MCF 10A (cell line): Measurements from ENCODE around the gene CTRL. TPM values are rescaled to one million over a fixed set of nuclear protein-coding genes. Genes with fewer than 3 reads are reported as not detected.

Experiments
- Bru-seq: library from RNA; stranded (reverse); fragments of 400-500 nt; gene quantifications from one replicate; lab custom pipeline; 2021; lab: Mats Ljungman, UMichigan
- BruChase-seq, 2 experiments: library from RNA; stranded (reverse); fragments of 400-500 nt; gene quantifications; one replicate each; lab custom pipeline; 2021; lab: Mats Ljungman, UMichigan
- BruUV-seq: library from RNA; stranded (reverse); fragments of 400-500 nt; replicated peaks from 2 replicates; lab custom pipeline; 2021; lab: Mats Ljungman, UMichigan
- CTCF ChIA-PET: fragments of 300-600 bp; sonication (Branson Sonifier 250); formaldehyde crosslinking; extraction: SDS; loops from one replicate; lab custom pipeline; 2021; ENCODE audit warnings: antibody characterized with exemption, inconsistent platforms; lab: Yijun Ruan, JAX
- POLR2A ChIA-PET: fragments of 300-600, 350-650 bp; sonication (Branson Sonifier 250); formaldehyde crosslinking; extraction: SDS; loops from one replicate; lab custom pipeline; 2020; ENCODE audit warnings: antibody characterized with exemption, inconsistent platforms; lab: Yijun Ruan, JAX
- DNase-seq: peaks from one replicate; pipeline ENCODE4 v3.0.0-alpha.2; 2018; ENCODE audit not compliant: unreplicated experiment
- H3K27ac Mint-ChIP-seq: one replicate; pipeline ENCODE4 v1.8.0; 2022; ENCODE audit warnings: mild to moderate bottlenecking, low read depth, mixed read lengths; ENCODE audit not compliant: unreplicated experiment
- H3K27me3 Mint-ChIP-seq: one replicate; pipeline ENCODE4 v1.8.0; 2022; ENCODE audit warnings: mixed read lengths; ENCODE audit not compliant: insufficient read depth, unreplicated experiment
- H3K36me3 Mint-ChIP-seq: one replicate; pipeline ENCODE4 v1.8.0; 2022; ENCODE audit warnings: mild to moderate bottlenecking, moderate library complexity, mixed read lengths; ENCODE audit not compliant: insufficient read depth, unreplicated experiment
- H3K4me1 Mint-ChIP-seq: one replicate; pipeline ENCODE4 v1.8.0; 2022; ENCODE audit warnings: mixed read lengths; ENCODE audit not compliant: insufficient read depth, unreplicated experiment
- H3K4me3 Mint-ChIP-seq: one replicate; pipeline ENCODE4 v1.8.0; 2022; ENCODE audit warnings: mild to moderate bottlenecking, moderate library complexity, mixed read lengths; ENCODE audit not compliant: unreplicated experiment
- H3K9me3 Mint-ChIP-seq: one replicate; pipeline ENCODE4 v1.8.0; 2022; ENCODE audit warnings: mixed read lengths; ENCODE audit not compliant: unreplicated experiment
- intact Hi-C: fragments of 100-400 bp; cut with micrococcal nuclease; formaldehyde crosslinking; loops from 2 replicates; pipeline ENCODE4 v1.14.1; 2022
- long read RNA-seq: library from polyadenylated mRNA; stranded (forward); transcript quantifications from one replicate; pipeline ENCODE4 v2.0.0, GENCODE V29; 2022
- total RNA-seq: library from RNA; stranded (reverse); gene quantifications from 2 replicates; pipeline ENCODE4 v1.2.3, GENCODE V29; 2022
- TF ChIP-seq, protein P1 (sequence below): fragments of 200-600 bp; IDR thresholded peaks from one replicate; pipeline ENCODE4 v1.8.0; 2022; ENCODE audit warnings: antibody characterized with exemption, mild to moderate bottlenecking; ENCODE audit not compliant: unreplicated experiment

Gene CTRL
- 0.52 and 1.6 TPM in 2 replicates for total RNA-seq
- Bru-seq, nascent RNA = percentile 36 among the genes with signal in this experiment
- percentile 56 among the genes with signal in this experiment for BruChase-seq, experiment 1, labeled RNA remaining after a 6-hour chase
- percentile 43 among the genes with signal in this experiment for BruChase-seq, experiment 2, labeled RNA remaining after a 2-hour chase
- long read RNA-seq, partial matches to known transcripts = 0 of 1 reads
- long read RNA-seq, other reads (novel, unspliced or antisense) = 1 of 1 reads

DNA sequence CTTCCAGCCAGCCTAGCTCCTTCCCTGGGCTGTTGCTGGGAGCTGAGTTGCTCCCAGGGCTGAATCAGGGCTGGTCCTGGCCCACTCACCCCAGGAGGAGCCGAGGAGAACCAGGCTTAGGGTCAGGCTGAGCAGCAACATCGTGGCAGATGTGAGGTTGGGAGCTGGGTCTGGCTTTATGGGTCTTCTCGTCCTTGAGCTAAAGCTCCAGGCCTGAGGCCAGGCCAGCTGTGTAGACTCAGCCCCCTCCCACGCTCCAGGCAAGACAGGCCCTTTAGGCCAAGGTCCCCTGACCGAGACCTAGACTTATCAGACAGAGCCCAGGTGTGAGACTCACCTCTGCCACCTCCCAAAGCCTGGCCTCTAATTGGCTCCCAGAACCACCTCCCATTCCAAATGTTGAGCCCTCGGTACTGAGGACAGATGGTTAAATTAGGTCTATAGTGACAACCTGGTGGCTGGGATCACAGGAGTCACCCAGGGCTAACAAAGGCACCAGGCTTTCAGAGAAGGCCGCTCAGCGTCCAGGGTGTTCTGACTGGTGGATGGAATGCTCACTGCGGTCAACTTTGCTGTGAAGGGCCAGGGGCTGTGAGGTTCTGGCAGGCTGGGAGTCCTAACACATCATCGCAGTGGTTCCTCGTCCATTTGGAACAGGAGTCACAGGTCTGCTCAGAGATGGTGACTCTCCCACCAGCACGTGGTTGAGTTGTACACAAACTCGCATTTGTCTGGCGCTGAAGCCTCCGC lies at the start of gene CTRL:
Gene CTRL, minus strand, starts transcription at position 151 of the 750 bp plus-strand sequence. Its CDS starts 10 bp downstream, at position 141.
- ChIA-PET POLR2A (interaction anchor here (1.1 kb wide), 1 partner anchor 125 kb away, joined by 3 read pairs; the partner anchor contains the start of genes RANBP10 and TSNAXIP1), CTCF (interaction anchor here (0.8 to 3.5 kb wide), 3 partner anchors 38 to 116 kb away, joined by 4 to 22 read pairs (median 4); no protein-coding TSS in a partner anchor)
- intact Hi-C loops = no loop called here
- Mint-ChIP-seq H3K27ac (no peak within 1 kb of the TSS), H3K4me3 (no peak within 1 kb of the TSS), H3K27me3 (no peaks in the 10 kb centered on the region), H3K36me3 (peaks cover 50% of the 10 kb centered on the region), H3K9me3 (no peaks in the 10 kb centered on the region), H3K4me1 (peaks cover 21% of the 10 kb centered on the region)
- TF ChIP-seq, protein P1, sequence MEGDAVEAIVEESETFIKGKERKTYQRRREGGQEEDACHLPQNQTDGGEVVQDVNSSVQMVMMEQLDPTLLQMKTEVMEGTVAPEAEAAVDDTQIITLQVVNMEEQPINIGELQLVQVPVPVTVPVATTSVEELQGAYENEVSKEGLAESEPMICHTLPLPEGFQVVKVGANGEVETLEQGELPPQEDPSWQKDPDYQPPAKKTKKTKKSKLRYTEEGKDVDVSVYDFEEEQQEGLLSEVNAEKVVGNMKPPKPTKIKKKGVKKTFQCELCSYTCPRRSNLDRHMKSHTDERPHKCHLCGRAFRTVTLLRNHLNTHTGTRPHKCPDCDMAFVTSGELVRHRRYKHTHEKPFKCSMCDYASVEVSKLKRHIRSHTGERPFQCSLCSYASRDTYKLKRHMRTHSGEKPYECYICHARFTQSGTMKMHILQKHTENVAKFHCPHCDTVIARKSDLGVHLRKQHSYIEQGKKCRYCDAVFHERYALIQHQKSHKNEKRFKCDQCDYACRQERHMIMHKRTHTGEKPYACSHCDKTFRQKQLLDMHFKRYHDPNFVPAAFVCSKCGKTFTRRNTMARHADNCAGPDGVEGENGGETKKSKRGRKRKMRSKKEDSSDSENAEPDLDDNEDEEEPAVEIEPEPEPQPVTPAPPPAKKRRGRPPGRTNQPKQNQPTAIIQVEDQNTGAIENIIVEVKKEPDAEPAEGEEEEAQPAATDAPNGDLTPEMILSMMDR = no peak
- no peak for DNase-seq
- BruUV-seq = no TSS peak

DNA sequence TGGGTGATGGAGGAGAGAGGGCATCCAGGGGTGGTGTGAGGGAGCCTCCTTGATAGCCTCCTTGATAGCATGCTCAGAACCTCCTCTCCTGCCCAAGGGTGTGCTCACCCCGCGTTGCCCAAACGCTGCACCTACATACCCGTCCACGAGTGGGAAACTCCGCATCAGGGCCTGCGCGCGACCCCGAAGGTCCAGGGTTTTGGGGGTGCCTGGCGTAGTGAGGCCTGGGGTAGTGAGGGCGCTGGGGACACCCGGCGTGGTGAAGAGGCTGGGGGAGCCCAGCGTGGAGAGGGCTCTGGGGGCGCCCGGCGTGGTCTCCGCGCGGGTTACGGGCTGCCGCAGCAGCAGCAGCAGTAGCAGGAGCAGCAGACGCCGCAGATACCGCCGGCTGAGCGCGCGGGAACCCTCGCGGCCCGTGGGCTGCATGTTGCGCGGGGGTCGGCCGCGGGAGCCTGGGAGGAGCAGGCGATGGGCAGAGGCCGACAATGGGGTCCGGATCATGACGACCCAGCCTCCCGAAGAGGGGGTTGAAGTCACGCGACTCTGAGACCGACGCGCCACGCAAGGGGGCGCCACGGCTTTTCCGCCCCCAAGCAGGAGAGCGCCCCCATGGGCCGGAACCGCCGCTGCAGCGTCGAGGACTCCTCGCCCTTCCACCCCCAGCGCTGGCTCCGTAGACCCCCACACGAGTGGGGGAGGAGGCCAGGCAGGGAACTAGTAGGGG lies 48.5 kb upstream of the CTRL start, which contains the start of gene DPEP3:
Gene DPEP3, minus strand, starts transcription at position 545 of the 724 bp plus-strand sequence. Its CDS starts 119 bp downstream, at position 426.
- BruUV-seq = no TSS peak
- no peak within 1 kb of the TSS for H3K4me3 Mint-ChIP-seq
- TF ChIP-seq, protein P1 = no peak
- DNase-seq = no peak
- H3K4me1 Mint-ChIP-seq = peaks cover 6% of the 10 kb centered on the region
- H3K36me3 Mint-ChIP-seq = no peaks in the 10 kb centered on the region
- H3K9me3 Mint-ChIP-seq = no peaks in the 10 kb centered on the region
- ChIA-PET CTCF (no interaction called here), POLR2A (no interaction called here)
- intact Hi-C loops = no loop called here
- no peaks in the 10 kb centered on the region for H3K27me3 Mint-ChIP-seq
- H3K27ac Mint-ChIP-seq = no peak within 1 kb of the TSS

DNA sequence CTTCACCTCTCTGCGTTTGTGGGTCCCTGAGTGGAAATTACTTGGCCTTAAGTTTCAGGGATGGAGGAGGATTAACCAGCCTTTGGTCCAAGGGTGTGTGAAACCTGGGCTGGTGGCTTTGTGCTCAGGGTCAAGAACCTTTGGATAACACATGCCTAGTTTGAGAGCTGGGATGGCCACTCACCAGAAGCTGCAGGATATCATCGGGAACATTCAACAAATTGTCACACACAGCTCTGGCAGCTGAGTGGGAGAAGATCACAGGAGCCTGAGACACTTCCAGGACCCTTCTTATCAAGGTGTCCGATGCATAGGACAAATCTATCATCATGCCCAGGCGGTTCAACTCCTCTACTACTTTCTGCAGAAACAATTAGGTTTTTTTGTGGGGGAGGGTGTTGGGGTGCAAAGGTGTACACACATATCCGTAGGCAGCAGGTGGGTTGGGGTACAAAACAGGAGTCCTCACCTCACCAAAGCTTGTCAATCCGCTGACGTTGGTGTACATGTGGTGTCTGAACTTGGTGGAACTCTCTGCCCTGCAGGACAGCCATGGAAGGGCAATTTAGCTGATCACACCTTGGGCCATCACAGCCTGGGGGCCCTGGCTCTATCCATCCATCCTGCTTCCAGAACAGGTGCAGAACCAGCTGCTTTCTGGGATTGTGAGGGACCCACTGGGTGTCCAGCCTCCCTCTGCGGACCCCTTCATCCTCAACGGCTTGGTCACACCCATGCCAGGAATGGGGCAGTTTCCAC lies 46.0 kb upstream of the CTRL start:
- H3K9me3 Mint-ChIP-seq = no peaks in the 10 kb centered on the region
- BruUV-seq = no TSS peak
- intact Hi-C loops = no loop called here
- ChIA-PET POLR2A (interaction anchor here (0.8 kb wide), 1 partner anchor 11 kb away, joined by 3 read pairs; no protein-coding TSS in a partner anchor), CTCF (interaction anchor here (1.1 kb wide), 2 partner anchors 16 to 18 kb away, joined by 3 read pairs; no protein-coding TSS in a partner anchor)
- DNase-seq = no peak
- H3K27me3 Mint-ChIP-seq = no peaks in the 10 kb centered on the region
- no peak overlapping the region for H3K27ac Mint-ChIP-seq
- TF ChIP-seq, protein P1 = no peak
- H3K4me3 Mint-ChIP-seq = no peak overlapping the region
- no peaks in the 10 kb centered on the region for H3K36me3 Mint-ChIP-seq
- no peaks in the 10 kb centered on the region for H3K4me1 Mint-ChIP-seq
